ENCODE data around the gene DMXL1.
"Not testable (repeated sequence)": the region's sequence is repeated elsewhere in the genome, so short reads cannot be mapped to it uniquely, and the experiment has no call there.

DMXL1 gene

GRCh38 chr5:119067450-119067849 is 3.4 kb upstream of the DMXL1 start:
- DNase-seq (ENCODE audit: low read depth): no peak
- TF ChIP-seq CTCF (conservative IDR thresholded peaks at IDR 0.05; ENCODE audit: low read length): no peak
- H3K4me3 ChIP-seq (ENCODE audit: low read length): no peak overlapping the region

- no peak for TF ChIP-seq CTCF (conservative IDR thresholded peaks at IDR 0.05; ENCODE audit: low read length)
- H3K4me3 ChIP-seq (ENCODE audit: low read length): peak overlapping the region; percentile 98
- no peak for DNase-seq (ENCODE audit: low read depth)
Measured at GRCh38 chr5:119070578-119070827, 384 bp upstream of the DMXL1 start.

GRCh38 chr5:119071561-119071995 is 691 bp downstream of the DMXL1 start:
- peak overlapping the region; percentile 98 for H3K4me3 ChIP-seq (ENCODE audit: low read length)
- TF ChIP-seq CTCF (conservative IDR thresholded peaks at IDR 0.05; ENCODE audit: low read length): no peak
- DNase-seq (ENCODE audit: low read depth): peak; percentile 16

GRCh38 chr5:119072496-119072895 is 1.6 kb downstream of the DMXL1 start:
- peak overlapping the region; percentile 98 for H3K4me3 ChIP-seq (ENCODE audit: low read length)

GRCh38 chr5:119073746-119074337 is 3.0 kb downstream of the DMXL1 start:
- H3K4me3 ChIP-seq (ENCODE audit: low read length); DNase-seq (ENCODE audit: low read depth): not testable (repeated sequence)

More at GRCh38 chr5:119072496-119072895, 1.6 kb downstream of the DMXL1 start:
- TF ChIP-seq CTCF (conservative IDR thresholded peaks at IDR 0.05; ENCODE audit: low read length): no peak
- DNase-seq (ENCODE audit: low read depth): no peak

- DNase-seq (ENCODE audit: low read depth): no peak
- no peak for TF ChIP-seq CTCF (conservative IDR thresholded peaks at IDR 0.05; ENCODE audit: low read length)
- H3K4me3 ChIP-seq (ENCODE audit: low read length): no peak overlapping the region
Measured at GRCh38 chr5:119074419-119074818, 3.5 kb downstream of the DMXL1 start.

GRCh38 chr5:119075269-119075668 is 4.4 kb downstream of the DMXL1 start:
- not testable (repeated sequence) for DNase-seq (ENCODE audit: low read depth); H3K4me3 ChIP-seq (ENCODE audit: low read length)

GRCh38 chr5:119076080-119076479 is 5.2 kb downstream of the DMXL1 start:
- no peak overlapping the region for H3K4me3 ChIP-seq (ENCODE audit: low read length)
- DNase-seq (ENCODE audit: low read depth): no peak
- TF ChIP-seq CTCF (conservative IDR thresholded peaks at IDR 0.05; ENCODE audit: low read length): no peak
